ENCODE measurements around the gene NSMF. TPM values are rescaled to one million over a fixed set of nuclear protein-coding genes. Genes with fewer than 3 reads are reported as not detected.

The NSMF gene
- total and polyA plus RNA-seq, 10 of the 15 experiments (the other 5 are each of a cell fraction or from before 2014, with no cell fraction given) = 0.13 to 44.3 (median 13.4) TPM

- ChIA-PET RAD21 (ENCODE audit: unreplicated experiment) (no interaction called here), SMC1A (ENCODE audit: uncharacterized antibody, unreplicated experiment) (no interaction called here), POLR2A (no interaction called here), CTCF (interaction anchor here (1.6 kb wide), 1 partner anchor 179 kb away, joined by 4 read pairs; no protein-coding TSS in a partner anchor)
- in situ Hi-C loops (cut with MboI) (no loop called here), intact Hi-C loops (cut with micrococcal nuclease; ENCODE audit: unreplicated experiment) (no loop called here)
- Histone ChIP-seq H3K9ac (ENCODE audit: control insufficient read depth, insufficient read depth, low read length) (no peak overlapping the region), H3K27ac (ENCODE audit: control insufficient read depth, insufficient read depth) (no peak overlapping the region), H4K20me1 (ENCODE audit: control insufficient read depth, insufficient read depth) (no peaks in the 10 kb centered on the region), H3K27me3 (replicated peaks in 1 of 2; ENCODE audit: control insufficient read depth in 2 of 2, insufficient read depth in 2 of 2, low read length in 1 of 2) (no peaks in the 10 kb centered on the region), H3K9me3 (replicated peaks; ENCODE audit: control insufficient read depth, insufficient read depth, low read length) (no peaks in the 10 kb centered on the region), H3K4me1 (ENCODE audit: control insufficient read depth, insufficient read depth, low read length) (peaks cover 24% of the 10 kb centered on the region), H3K36me3 (ENCODE audit: control insufficient read depth in 2 of 2, insufficient read depth in 2 of 2, low read length in 1 of 2) (no peaks in the 10 kb centered on the region), H3K4me3 (no peak overlapping the region), H3K79me2 (ENCODE audit: control insufficient read depth, insufficient read depth, low read length) (peaks cover 10% of the 10 kb centered on the region), H2AFZ (ENCODE audit: control insufficient read depth, low read depth, low read length) (no peak overlapping the region), H3K4me2 (ENCODE audit: control insufficient read depth, insufficient read depth) (no peak overlapping the region)
- TF ChIP-seq TBL1XR1 (IDR thresholded peaks at IDR 0.05; ENCODE audit: low read depth, low read length) (no peak), CREM (IDR thresholded peaks at IDR 0.05; ENCODE audit: low read depth) (no peak), WRNIP1 (IDR thresholded peaks at IDR 0.05; ENCODE audit: borderline replicate concordance, low read depth, low read length) (no peak), EZH2 (IDR thresholded peaks at IDR 0.05; ENCODE audit: borderline replicate concordance, control insufficient read depth, low read depth, low read length) (no peak), USF1 (IDR thresholded peaks at IDR 0.05; ENCODE audit: borderline replicate concordance, extremely low read length, insufficient read depth, low read depth, low read length) (no peak), GABPA (IDR thresholded peaks at IDR 0.05; ENCODE audit: low read depth) (no peak), HDAC2 (IDR thresholded peaks at IDR 0.05) (no peak), MYB (IDR thresholded peaks at IDR 0.05; ENCODE audit: borderline replicate concordance, low read depth, low read length) (no peak), CEBPB (IDR thresholded peaks at IDR 0.05; ENCODE audit: borderline replicate concordance in 1 of 2, low read depth in 2 of 2, low read length in 2 of 2) (no peak), RELA (IDR thresholded peaks at IDR 0.05; ENCODE audit: borderline replicate concordance, partially characterized antibody) (no peak), ATF7 (IDR thresholded peaks at IDR 0.05; ENCODE audit: low read depth) (no peak), MLLT1 (IDR thresholded peaks at IDR 0.05) (no peak), EED (IDR thresholded peaks at IDR 0.05; ENCODE audit: low read depth) (no peak), NBN (IDR thresholded peaks at IDR 0.05) (no peak), POLR2A (IDR thresholded peaks at IDR 0.05; ENCODE audit: low read depth, low read length) (no peak), BMI1 (IDR thresholded peaks at IDR 0.05; ENCODE audit: borderline replicate concordance) (no peak), HSF1 (IDR thresholded peaks at IDR 0.05; ENCODE audit: low read depth, low read length) (no peak), ZBED1 (IDR thresholded peaks at IDR 0.05; ENCODE audit: borderline replicate concordance) (no peak), NRF1 (conservative IDR thresholded peaks at IDR 0.05; ENCODE audit: low read depth, low read length) (no peak)
- ATAC-seq (no peak), FAIRE-seq (no peak), DNase-seq (ENCODE audit: low read depth, low spot score) (no peak)
- WGBS (ENCODE audit: insufficient coverage, insufficient replicate concordance, low lambda C conversion rate, missing lambda C conversion rate) = 83% methylated on average over 5 of the region's 5 CpGs
- no TSS peak for BruUV-seq (replicated peaks)
Measured at GRCh38 chr9:137415451-137415850, 43.7 kb downstream of the NSMF start.
